Keratinocyte (primary cell): Measurements from ENCODE around the gene A1BG. TPM values are rescaled to one million over a fixed set of nuclear protein-coding genes. Genes with fewer than 3 reads are reported as not detected.

Source experiments
- DNase-seq: peaks from one replicate; pipeline ENCODE4 v3.0.0-alpha.2; 2011; ENCODE audit warnings: low read depth, missing footprints, low spot score
- FAIRE-seq: peaks from 2 replicates; lab custom pipeline; 2011; peaks lifted over from hg19 to GRCh38; lab: Jason Lieb, UNC
- H2AFZ ChIP-seq: 2 replicates; pipeline ENCODE4 v1.6.0; 2012; ENCODE audit warnings: low read length, control low read depth, inconsistent platforms; ENCODE audit not compliant: control insufficient read depth
- H3K27ac ChIP-seq: 2 replicates; pipeline ENCODE4 v1.5.1; 2011; ENCODE audit warnings: low read length; ENCODE audit not compliant: control insufficient read depth, insufficient read depth
- H3K27me3 ChIP-seq: 3 replicates; pipeline ENCODE4 v1.6.0; 2011; ENCODE audit warnings: low read length; ENCODE audit not compliant: control insufficient read depth, insufficient read depth; ENCODE audit errors: extremely low read depth
- H3K36me3 ChIP-seq, 2 experiments: 2 replicates in 1 of 2; 3 replicates in 1 of 2; pipeline ENCODE4 v1.5.1; 2011; ENCODE audit warnings: low read length in 2 of 2, mild to moderate bottlenecking in 1 of 2; ENCODE audit not compliant: control insufficient read depth in 2 of 2, insufficient read depth in 2 of 2; ENCODE audit errors: extremely low read depth in 1 of 2
- H3K4me1 ChIP-seq: 3 replicates; pipeline ENCODE4 v1.5.1; 2011; ENCODE audit warnings: low read length; ENCODE audit not compliant: control insufficient read depth, insufficient read depth; ENCODE audit errors: extremely low read depth
- H3K4me2 ChIP-seq: 3 replicates; pipeline ENCODE4 v1.6.0; 2011; ENCODE audit warnings: low read depth, low read length; ENCODE audit not compliant: control insufficient read depth, insufficient read depth; ENCODE audit errors: extremely low read depth
- H3K4me3 ChIP-seq, 3 experiments: fragments of 200-600 bp in 1 of 3; sonication (generic) in 1 of 3; 2 replicates in 2 of 3; 3 replicates in 1 of 3; pipeline ENCODE4 v1.5.1; 2011 to 2016; ENCODE audit warnings: low read length in 3 of 3, mild to moderate bottlenecking in 3 of 3, control low read depth in 2 of 3, inconsistent platforms in 1 of 3, low read depth in 1 of 3, mixed read lengths in 1 of 3, mixed run types in 1 of 3, moderate library complexity in 1 of 3; ENCODE audit not compliant: control insufficient read depth in 2 of 3, insufficient read depth in 2 of 3; ENCODE audit errors: extremely low read depth in 1 of 3
- H3K79me2 ChIP-seq: 2 replicates; pipeline ENCODE4 v1.6.0; 2012; ENCODE audit warnings: low read length; ENCODE audit not compliant: control insufficient read depth, insufficient read depth
- H3K9ac ChIP-seq: 3 replicates; pipeline ENCODE4 v1.6.0; 2011; ENCODE audit warnings: low read length; ENCODE audit not compliant: control insufficient read depth, insufficient read depth; ENCODE audit errors: extremely low read depth
- H3K9me1 ChIP-seq: 3 replicates; pipeline ENCODE4 v1.6.0; 2011; ENCODE audit warnings: low read length; ENCODE audit not compliant: control insufficient read depth, insufficient read depth; ENCODE audit errors: extremely low read depth
- H3K9me3 ChIP-seq: 2 replicates; pipeline ENCODE4 v1.5.1; 2012; ENCODE audit warnings: low read depth, low read length; ENCODE audit not compliant: control insufficient read depth
- H4K20me1 ChIP-seq: 3 replicates; pipeline ENCODE4 v1.6.0; 2011; ENCODE audit warnings: low read length; ENCODE audit not compliant: control insufficient read depth, insufficient read depth; ENCODE audit errors: extremely low read depth
- EZH2 ChIP-seq: IDR thresholded peaks from one replicate; pipeline ENCODE4 v1.6.1; 2012; ENCODE audit warnings: inconsistent platforms, mild to moderate bottlenecking, low read length, moderate library complexity
- dilution Hi-C: fragments of 300-500 bp; cut with MboI; formaldehyde crosslinking; loops from one replicate; pipeline ENCODE4 v1.7.0; 2020; ENCODE audit warnings: low sequenced_read_pairs; ENCODE audit not compliant: extremely low pct_ligation_motif_present
- polyA plus RNA-seq, 5 experiments: library from polyadenylated mRNA; depleted of rRNA in 3 of 5; stranded (reverse) in 3 of 5; stranded (forward) in 1 of 5; unstranded in 1 of 5; fragments of >200 nt; gene quantifications; 1 replicate in 1 of 5; 2 replicates in 3 of 5; 3 replicates in 1 of 5; pipeline versions ENCODE4 v1.2.1 to v1.2.3, GENCODE V29; 2011 to 2012; ENCODE audit warnings: missing spikeins in 2 of 5, low read depth in 1 of 5, low replicate concordance in 1 of 5
- TF ChIP-seq, protein P1 (sequence below), 3 experiments: IDR thresholded peaks in 1 of 3; conservative IDR thresholded peaks in 1 of 3; optimal IDR thresholded peaks in 1 of 3; 2 replicates in 2 of 3; 3 replicates in 1 of 3; pipeline versions ENCODE3 to v1.5.1; 2011; ENCODE audit warnings: low read length in 3 of 3, mild to moderate bottlenecking in 3 of 3, moderate library complexity in 2 of 3, control low read depth in 1 of 3, inconsistent platforms in 1 of 3; ENCODE audit not compliant: insufficient read depth in 2 of 3; ENCODE audit errors: extremely low read depth in 1 of 3

A1BG gene
- polyA plus RNA-seq, 1 donor (not counting 4 experiments of a cell fraction or from before 2014, with no cell fraction given): 1.4 TPM

DNA sequence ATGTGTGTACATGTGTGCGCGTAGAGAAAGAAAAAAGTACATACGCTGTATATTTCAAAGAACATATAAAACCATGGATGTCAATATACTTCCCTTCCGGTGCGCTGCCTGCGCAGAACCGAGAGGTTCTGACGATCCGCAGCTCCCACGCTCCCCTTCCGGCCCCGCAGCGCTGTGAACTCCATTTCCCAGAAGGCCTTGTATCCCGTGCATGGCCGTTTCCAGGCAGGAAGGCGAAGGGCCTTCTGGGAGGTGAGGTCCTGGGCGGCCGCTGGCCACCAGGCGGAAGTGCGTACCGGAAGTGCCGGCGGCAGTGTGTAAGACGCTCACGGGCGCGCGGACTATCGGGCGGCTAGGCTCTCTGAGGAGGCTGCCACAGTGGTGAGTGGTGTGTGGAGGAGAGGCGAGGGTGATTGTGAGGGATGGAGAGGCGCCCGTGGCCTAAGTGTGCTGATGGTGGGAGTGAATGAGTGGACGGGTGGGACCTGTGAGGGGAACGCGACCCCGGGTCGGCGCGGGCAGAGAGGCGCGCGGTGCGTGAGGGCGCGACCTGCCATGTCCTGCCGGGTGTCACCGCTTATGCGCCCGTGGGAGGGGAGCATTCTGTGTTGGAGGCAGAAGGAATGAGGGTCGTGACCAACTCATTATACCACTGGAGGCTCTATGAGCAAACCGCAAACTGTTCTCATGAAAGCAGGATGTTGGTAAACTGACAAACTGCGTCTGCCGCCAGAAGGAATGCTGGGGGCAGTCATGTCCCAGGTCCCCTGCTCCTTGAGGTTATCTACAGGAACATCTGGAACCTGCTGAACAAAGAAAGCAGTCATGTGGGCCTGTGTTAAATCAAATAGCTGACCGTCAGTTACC, 48.0 kb downstream of the A1BG start, which contains the start of gene ERVK3-1:
Gene ERVK3-1 (plus strand): TSS at position 313 of the 867 bp plus-strand sequence. CDS start 6,792 bp downstream, outside the sequence.
- DNase-seq (peak; percentile 81), FAIRE-seq (peak; percentile 85)
- peak within 1 kb of the TSS; percentile 90 to 95 (median 91) for H3K4me3 ChIP-seq
- peak within 1 kb of the TSS; percentile 76 for H3K27ac ChIP-seq
- dilution Hi-C loops: no loop called here
- no peaks in the 10 kb centered on the region for H3K9me1 ChIP-seq
- no peaks in the 10 kb centered on the region for H3K27me3 ChIP-seq
- no peaks in the 10 kb centered on the region for H4K20me1 ChIP-seq
- peak within 1 kb of the TSS; percentile 98 for H3K4me2 ChIP-seq
- no peaks in the 10 kb centered on the region for H3K9me3 ChIP-seq
- peak within 1 kb of the TSS; percentile 98 for H2AFZ ChIP-seq
- H3K79me2 ChIP-seq: peaks cover 38% of the 10 kb centered on the region
- H3K36me3 ChIP-seq: peaks cover 9 to 23% of the 10 kb centered on the region in 2 experiments
- H3K9ac ChIP-seq: peak within 1 kb of the TSS; percentile 86
- TF ChIP-seq, protein P1, sequence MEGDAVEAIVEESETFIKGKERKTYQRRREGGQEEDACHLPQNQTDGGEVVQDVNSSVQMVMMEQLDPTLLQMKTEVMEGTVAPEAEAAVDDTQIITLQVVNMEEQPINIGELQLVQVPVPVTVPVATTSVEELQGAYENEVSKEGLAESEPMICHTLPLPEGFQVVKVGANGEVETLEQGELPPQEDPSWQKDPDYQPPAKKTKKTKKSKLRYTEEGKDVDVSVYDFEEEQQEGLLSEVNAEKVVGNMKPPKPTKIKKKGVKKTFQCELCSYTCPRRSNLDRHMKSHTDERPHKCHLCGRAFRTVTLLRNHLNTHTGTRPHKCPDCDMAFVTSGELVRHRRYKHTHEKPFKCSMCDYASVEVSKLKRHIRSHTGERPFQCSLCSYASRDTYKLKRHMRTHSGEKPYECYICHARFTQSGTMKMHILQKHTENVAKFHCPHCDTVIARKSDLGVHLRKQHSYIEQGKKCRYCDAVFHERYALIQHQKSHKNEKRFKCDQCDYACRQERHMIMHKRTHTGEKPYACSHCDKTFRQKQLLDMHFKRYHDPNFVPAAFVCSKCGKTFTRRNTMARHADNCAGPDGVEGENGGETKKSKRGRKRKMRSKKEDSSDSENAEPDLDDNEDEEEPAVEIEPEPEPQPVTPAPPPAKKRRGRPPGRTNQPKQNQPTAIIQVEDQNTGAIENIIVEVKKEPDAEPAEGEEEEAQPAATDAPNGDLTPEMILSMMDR (optimal IDR thresholded peaks at IDR 0.05 in 1 of 3, IDR thresholded peaks at IDR 0.05 in 1 of 3, conservative IDR thresholded peaks at IDR 0.05 in 1 of 3; ENCODE audit: extremely low read depth in 1 of 3, insufficient read depth in 2 of 3, low read length in 3 of 3): no peak
- no peak for TF ChIP-seq EZH2
- H3K4me1 ChIP-seq: peaks cover 13% of the 10 kb centered on the region

DNA sequence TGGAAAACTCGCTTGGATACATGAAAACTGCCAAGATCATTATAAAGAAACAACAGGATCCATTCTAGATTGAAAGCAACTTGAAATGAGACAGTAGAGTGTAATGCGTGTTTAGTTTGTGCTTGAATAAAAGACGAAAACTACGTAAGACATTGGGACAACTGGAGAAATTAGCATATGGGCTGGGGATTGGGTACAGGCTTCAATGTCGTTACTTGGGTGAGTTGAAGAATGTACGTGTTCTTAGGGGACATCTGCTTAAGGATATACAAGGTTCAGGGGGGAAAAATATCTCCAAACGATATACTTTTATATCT, 48.6 kb downstream of the A1BG start:
- peak overlapping the region; percentile 90 to 95 (median 91) for H3K4me3 ChIP-seq
- no peaks in the 10 kb centered on the region for H3K27me3 ChIP-seq
- H3K36me3 ChIP-seq: peaks cover 9 to 23% of the 10 kb centered on the region in 2 experiments
- no peak for FAIRE-seq
- H3K9ac ChIP-seq: peak overlapping the region; percentile 86
- TF ChIP-seq, protein P1 (optimal IDR thresholded peaks at IDR 0.05 in 1 of 3, IDR thresholded peaks at IDR 0.05 in 1 of 3, conservative IDR thresholded peaks at IDR 0.05 in 1 of 3; ENCODE audit: extremely low read depth in 1 of 3, insufficient read depth in 2 of 3, low read length in 3 of 3): no peak
- TF ChIP-seq EZH2: no peak
- peak overlapping the region; percentile 98 for H3K4me2 ChIP-seq
- no peaks in the 10 kb centered on the region for H3K9me3 ChIP-seq
- DNase-seq: no peak
- H3K27ac ChIP-seq: peak overlapping the region; percentile 76
- no peaks in the 10 kb centered on the region for H3K9me1 ChIP-seq
- peak overlapping the region; percentile 93 for H2AFZ ChIP-seq
- peaks cover 36% of the 10 kb centered on the region for H3K79me2 ChIP-seq
- H4K20me1 ChIP-seq: no peaks in the 10 kb centered on the region
- dilution Hi-C loops: no loop called here
- peaks cover 13% of the 10 kb centered on the region for H3K4me1 ChIP-seq
